ENCODE measurements around the gene HSPA12A. TPM values are rescaled to one million over a fixed set of nuclear protein-coding genes. Genes with fewer than 3 reads are reported as not detected.

The HSPA12A gene
- total RNA-seq, 1 experiment from 2014 or later, result 2.4 TPM

- Mint-ChIP-seq H3K36me3 (ENCODE audit: insufficient read depth, unreplicated experiment) (no peaks in the 10 kb centered on the region), H3K4me3 (ENCODE audit: low read depth, unreplicated experiment) (no peak overlapping the region), H3K27me3 (ENCODE audit: unreplicated experiment) (no peaks in the 10 kb centered on the region), H3K4me1 (ENCODE audit: low read depth, unreplicated experiment) (peaks cover 3% of the 10 kb centered on the region), H3K9me3 (ENCODE audit: low read depth, unreplicated experiment) (no peaks in the 10 kb centered on the region), H3K27ac (ENCODE audit: unreplicated experiment) (no peak overlapping the region)
- DNase-seq, result no peak
- CTCF ChIA-PET, result no interaction called here
- no TSS peak for BruUV-seq (replicated peaks)
- intact Hi-C loops (cut with micrococcal nuclease; ENCODE audit: unreplicated experiment), result no loop called here
- TF ChIP-seq CTCF (IDR thresholded peaks at IDR 0.05; ENCODE audit: unreplicated experiment), result no peak
These were observed 27.4 kb upstream of the HSPA12A start for GRCh38 chr10:116769791-116770190.

GRCh38 chr10:116769368-116769767 is 27.0 kb upstream of the HSPA12A start:
- no peaks in the 10 kb centered on the region for H3K36me3 Mint-ChIP-seq (ENCODE audit: insufficient read depth, unreplicated experiment)

GRCh38 chr10:116768786-116769185 is 26.4 kb upstream of the HSPA12A start:
- no peaks in the 10 kb centered on the region for H3K36me3 Mint-ChIP-seq (ENCODE audit: insufficient read depth, unreplicated experiment)
- BruUV-seq (replicated peaks), result no TSS peak
- H3K27ac Mint-ChIP-seq (ENCODE audit: unreplicated experiment), result no peak overlapping the region
- DNase-seq, result no peak
- intact Hi-C loops (cut with micrococcal nuclease; ENCODE audit: unreplicated experiment), result no loop called here
- no peaks in the 10 kb centered on the region for H3K27me3 Mint-ChIP-seq (ENCODE audit: unreplicated experiment)
- no peaks in the 10 kb centered on the region for H3K9me3 Mint-ChIP-seq (ENCODE audit: low read depth, unreplicated experiment)
- TF ChIP-seq CTCF (IDR thresholded peaks at IDR 0.05; ENCODE audit: unreplicated experiment), result no peak
- H3K4me3 Mint-ChIP-seq (ENCODE audit: low read depth, unreplicated experiment), result no peak overlapping the region
- H3K4me1 Mint-ChIP-seq (ENCODE audit: low read depth, unreplicated experiment), result no peaks in the 10 kb centered on the region
- CTCF ChIA-PET, result no interaction called here

More at GRCh38 chr10:116769368-116769767, 27.0 kb upstream of the HSPA12A start:
- DNase-seq, result no peak
- TF ChIP-seq CTCF (IDR thresholded peaks at IDR 0.05; ENCODE audit: unreplicated experiment), result no peak
- H3K9me3 Mint-ChIP-seq (ENCODE audit: low read depth, unreplicated experiment), result no peaks in the 10 kb centered on the region
- intact Hi-C loops (cut with micrococcal nuclease; ENCODE audit: unreplicated experiment), result no loop called here
- no peaks in the 10 kb centered on the region for H3K27me3 Mint-ChIP-seq (ENCODE audit: unreplicated experiment)
- CTCF ChIA-PET, result no interaction called here
- no peak overlapping the region for H3K4me3 Mint-ChIP-seq (ENCODE audit: low read depth, unreplicated experiment)
- H3K27ac Mint-ChIP-seq (ENCODE audit: unreplicated experiment), result no peak overlapping the region
- H3K4me1 Mint-ChIP-seq (ENCODE audit: low read depth, unreplicated experiment), result no peaks in the 10 kb centered on the region
- BruUV-seq (replicated peaks), result no TSS peak

GRCh38 chr10:116766837-116767634 is 24.7 kb upstream of the HSPA12A start:
- no TSS peak for BruUV-seq (replicated peaks)
- CTCF ChIA-PET, result interaction anchor here (1.0 kb wide), 1 partner anchor 13 kb away, joined by 4 read pairs; no protein-coding TSS in a partner anchor
- Mint-ChIP-seq H3K9me3 (ENCODE audit: low read depth, unreplicated experiment) (no peaks in the 10 kb centered on the region), H3K4me3 (ENCODE audit: low read depth, unreplicated experiment) (no peak overlapping the region), H3K27me3 (ENCODE audit: unreplicated experiment) (peaks cover 17% of the 10 kb centered on the region), H3K27ac (ENCODE audit: unreplicated experiment) (no peak overlapping the region), H3K36me3 (ENCODE audit: insufficient read depth, unreplicated experiment) (no peaks in the 10 kb centered on the region), H3K4me1 (ENCODE audit: low read depth, unreplicated experiment) (no peaks in the 10 kb centered on the region)
- TF ChIP-seq CTCF (IDR thresholded peaks at IDR 0.05; ENCODE audit: unreplicated experiment), result no peak
- DNase-seq, result no peak
- intact Hi-C loops (cut with micrococcal nuclease; ENCODE audit: unreplicated experiment), result loop anchor here (1.0 kb wide), 1 partner anchor 85 kb away; no protein-coding TSS in a partner anchor
